Colon (tissue), 2 donors: Measurements from ENCODE around the gene REM1.
"Not testable (repeated sequence)": the region's sequence is repeated elsewhere in the genome, so short reads cannot be mapped to it uniquely, and the experiment has no call there.

ENCODE experiments used
- FAIRE-seq: peaks from 2 replicates; lab custom pipeline; 2012; peaks lifted over from hg19 to GRCh38; lab: Jason Lieb, UNC
- donor health status: control.
- donor health status: control.

The REM1 gene

GRCh38 chr20:31485450-31486339 is 10.6 kb downstream of the REM1 start:
- FAIRE-seq, result no peak

- no peak for FAIRE-seq
These were observed 13.0 kb downstream of the REM1 start for GRCh38 chr20:31488115-31488514.

DNA sequence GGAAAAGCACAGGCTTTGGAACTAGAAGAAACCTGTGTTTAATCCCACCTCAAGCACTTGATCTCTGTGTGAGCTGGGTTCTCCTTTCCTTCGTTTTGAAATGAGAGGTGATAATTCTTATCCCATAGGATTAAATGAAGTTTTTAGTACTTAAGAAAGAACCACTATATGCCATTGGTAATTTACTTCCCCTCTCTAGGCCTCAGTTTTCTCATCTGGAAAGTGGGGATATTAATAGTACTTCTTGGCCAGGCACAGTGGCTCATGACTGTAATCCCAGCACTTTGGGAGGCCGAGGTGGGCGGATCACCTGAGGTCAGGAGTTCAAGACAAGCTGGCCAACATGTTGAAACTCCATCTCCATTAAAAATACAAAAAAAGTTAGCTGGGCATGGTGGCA is 14.1 kb downstream of the REM1 start:
- no peak for FAIRE-seq

- FAIRE-seq, result no peak
These were observed 15.7 kb downstream of the REM1 start for GRCh38 chr20:31490752-31491151.

DNA sequence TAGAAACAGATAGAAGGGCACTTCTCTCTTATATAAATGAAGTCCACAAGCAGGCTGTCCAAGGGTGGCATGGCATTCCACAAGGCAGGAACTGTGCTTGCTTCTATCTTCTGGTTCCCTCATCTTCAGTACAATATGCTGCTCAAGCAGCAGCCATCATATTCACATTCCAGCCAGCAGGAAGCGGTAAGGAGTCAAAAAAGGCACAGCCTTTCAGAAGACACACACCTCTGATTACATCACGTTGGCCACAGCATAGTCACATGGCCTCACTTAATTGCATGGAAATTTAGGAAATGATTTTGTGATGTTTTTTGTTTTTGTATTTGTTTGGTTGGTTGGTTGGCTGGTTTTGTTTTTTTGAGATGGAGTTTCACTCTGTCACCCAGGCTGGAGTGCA is 19.0 kb downstream of the REM1 start:
- FAIRE-seq, result no peak

DNA sequence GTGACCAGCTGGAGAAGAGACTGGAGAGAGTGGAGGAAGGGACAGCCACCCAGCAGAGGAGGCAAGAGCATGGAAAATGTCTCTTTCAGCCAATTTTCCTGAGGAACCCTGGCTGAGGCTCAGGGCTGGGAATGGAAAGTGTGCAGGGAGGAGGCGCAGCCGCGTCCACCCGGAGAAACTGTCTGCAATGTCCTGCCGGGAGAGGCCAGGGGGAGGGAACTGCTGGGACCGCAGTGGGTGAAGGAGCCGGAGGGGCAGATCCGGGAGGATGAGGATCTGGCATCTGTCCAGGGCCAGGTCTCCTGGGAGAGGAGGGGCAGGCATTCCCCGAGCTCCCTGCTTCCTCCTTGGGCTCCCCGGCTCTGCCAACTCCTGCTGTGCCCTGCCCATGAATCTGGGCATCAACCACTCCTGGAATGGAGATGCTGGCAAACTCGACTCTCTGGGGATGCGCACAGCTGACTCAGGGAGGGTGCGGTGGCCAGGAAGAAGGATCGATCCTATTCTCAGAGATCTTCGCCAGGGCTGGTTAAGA is 21.7 kb downstream of the REM1 start:
- FAIRE-seq, result no peak

- FAIRE-seq, result no peak
These were observed 22.9 kb downstream of the REM1 start for GRCh38 chr20:31497838-31498540.

DNA sequence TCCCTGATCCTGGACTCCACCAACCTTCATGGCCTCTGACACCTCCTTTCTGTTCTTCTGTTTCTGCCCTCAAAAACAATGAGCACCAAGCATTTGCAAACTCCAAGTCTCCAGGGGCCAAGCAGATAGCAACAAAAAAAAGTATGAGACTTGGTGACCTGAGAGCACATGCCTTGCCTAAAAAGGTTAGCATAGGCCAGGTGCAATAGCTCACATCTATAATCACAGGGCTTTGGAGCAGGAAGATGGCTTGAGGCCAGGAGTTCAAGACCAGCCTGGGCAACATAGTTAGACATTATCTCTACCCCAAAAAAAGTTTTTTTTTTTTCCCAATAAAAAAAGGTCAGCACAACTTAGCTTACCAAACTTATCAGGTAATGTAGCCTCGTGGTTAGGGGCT is 25.4 kb downstream of the REM1 start:
- FAIRE-seq, result no peak

GRCh38 chr20:31502884-31503673 is 28.0 kb downstream of the REM1 start:
- FAIRE-seq, result not testable (repeated sequence)

GRCh38 chr20:31505903-31506302 is 30.8 kb downstream of the REM1 start:
- FAIRE-seq, result no peak

- FAIRE-seq, result no peak
These were observed 33.6 kb downstream of the REM1 start for GRCh38 chr20:31508517-31509244.

DNA sequence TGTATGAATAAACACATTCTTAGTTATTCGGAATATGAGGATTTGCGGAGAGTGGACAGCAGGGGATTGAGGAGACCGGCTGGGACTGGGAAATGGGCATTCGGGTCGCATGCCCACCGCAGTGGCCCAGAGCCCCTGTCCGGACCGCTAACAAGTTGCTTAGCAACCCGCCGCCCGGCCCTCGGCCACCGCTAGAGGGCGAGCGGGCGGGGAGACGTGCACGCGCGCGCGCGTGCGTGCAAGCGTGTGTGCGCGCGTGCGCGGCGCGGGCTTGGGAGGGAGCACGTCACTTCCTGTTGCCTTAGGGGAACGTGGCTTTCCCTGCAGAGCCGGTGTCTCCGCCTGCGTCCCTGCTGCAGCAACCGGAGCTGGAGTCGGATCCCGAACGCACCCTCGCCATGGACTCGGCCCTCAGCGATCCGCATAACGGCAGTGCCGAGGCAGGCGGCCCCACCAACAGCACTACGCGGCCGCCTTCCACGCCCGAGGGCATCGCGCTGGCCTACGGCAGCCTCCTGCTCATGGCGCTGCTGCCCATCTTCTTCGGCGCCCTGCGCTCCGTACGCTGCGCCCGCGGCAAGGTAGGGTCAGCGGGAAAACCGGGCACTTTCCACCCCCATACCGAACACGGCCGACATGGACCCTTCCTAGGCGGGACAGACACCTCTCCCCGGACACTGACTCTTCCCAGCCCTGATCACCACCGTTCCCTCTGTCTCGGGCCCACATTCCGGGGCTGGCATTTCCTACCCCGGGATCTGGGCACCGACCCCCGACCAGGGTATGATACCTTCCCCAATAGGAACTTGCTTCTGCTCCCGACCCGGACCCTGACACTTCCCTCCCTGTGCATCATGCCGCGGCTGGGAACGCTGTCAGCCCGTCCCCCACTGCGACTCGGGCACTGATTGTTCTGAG is 39.3 kb downstream of the REM1 start, which contains the start of gene HM13:
TSS of gene HM13 (plus strand) at position 289 of the 918 bp plus-strand sequence. CDS start at position 399, 110 bp downstream.
- FAIRE-seq, result no peak

DNA sequence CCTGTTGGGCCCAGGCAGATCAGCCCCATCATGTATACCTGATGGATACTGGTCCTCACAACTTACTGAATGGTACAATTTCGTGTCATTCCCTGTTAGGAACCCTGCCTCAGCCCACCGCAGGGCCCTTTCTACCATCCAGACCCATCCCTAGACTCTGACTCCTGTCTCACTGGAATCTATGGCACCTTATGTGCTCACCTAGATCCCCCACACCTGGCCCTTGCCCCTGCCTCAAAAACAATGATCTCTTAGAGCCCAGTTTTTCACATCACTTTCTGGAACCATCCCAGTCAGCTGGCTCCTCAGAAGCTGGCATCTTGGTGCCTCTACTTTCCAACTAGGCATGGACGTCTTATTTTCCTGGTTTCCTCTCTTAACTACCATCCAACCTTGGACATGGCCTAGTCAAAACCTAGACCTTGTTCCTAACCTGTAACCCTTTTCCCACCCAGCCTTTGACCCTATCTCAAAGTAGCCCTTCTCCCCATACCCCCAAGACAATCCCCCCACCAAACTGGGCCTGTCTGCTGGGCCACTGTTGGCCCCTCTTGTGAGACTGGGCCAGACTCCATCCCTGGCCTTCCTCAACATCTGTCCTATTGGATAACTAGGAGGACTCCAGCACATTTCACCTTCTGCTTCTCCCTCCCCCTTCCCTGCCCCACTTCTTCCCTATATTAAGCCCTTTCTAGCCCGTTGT is 40.1 kb downstream of the REM1 start:
- no peak for FAIRE-seq

DNA sequence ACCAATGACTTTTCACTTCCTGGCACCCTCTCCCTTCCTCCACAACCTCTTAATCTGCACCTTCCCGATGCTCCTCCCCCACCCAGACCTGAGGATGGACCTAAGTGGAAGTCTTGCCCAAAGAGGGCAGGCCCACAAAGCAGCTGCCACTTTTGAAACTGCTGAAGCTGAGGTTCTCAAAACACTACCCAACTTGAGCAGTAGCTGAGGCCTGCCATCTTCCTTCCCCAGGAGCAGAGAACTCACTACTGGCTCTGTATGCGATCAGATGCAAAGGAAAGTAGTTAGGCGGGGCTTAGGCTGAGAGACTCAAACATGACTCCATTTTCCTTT is 40.7 kb downstream of the REM1 start:
- no peak for FAIRE-seq

GRCh38 chr20:31516166-31516565 is 41.1 kb downstream of the REM1 start:
- FAIRE-seq, result no peak

- FAIRE-seq, result no peak
These were observed 41.6 kb downstream of the REM1 start for GRCh38 chr20:31516651-31517050.

GRCh38 chr20:31517373-31517772 is 42.3 kb downstream of the REM1 start:
- FAIRE-seq, result no peak

DNA sequence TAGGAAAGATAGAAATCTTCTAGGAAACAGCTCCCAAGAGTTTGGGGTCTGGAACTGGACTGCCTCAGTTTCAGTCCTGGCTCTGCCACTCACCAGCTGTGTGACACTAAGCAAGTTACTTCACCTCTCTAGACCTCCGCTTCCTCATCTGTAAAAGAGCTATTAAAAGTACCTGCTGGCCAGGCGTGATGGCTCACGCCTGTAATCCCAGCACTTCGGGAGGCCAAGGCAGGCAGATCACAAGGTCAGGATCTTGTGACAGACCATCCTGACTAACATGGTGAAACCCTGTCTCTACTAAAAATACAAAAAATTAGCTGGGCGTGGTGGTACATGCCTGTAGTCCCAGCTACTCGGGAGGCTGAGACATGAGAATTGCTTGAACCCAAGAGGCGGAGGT is 46.2 kb downstream of the REM1 start:
- FAIRE-seq, result not testable (repeated sequence)

DNA sequence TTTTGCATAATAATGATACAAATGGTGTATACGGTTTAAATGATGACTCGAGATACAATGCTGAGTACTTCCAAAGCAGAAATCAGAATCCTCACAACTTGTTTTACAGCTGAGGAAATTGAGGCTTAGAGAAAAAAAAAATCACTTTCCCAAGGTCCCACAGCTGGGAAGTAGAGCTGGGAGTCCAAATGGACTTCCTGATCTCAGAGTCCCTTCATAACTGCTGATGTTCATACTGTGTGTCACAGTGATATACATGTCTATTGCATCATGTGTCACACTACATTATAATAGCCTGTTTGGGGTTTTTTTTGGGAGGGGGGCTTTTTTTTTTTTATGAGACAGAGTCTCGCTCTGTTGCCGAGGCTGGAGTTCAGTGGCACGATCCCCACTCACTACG is 47.6 kb downstream of the REM1 start:
- no peak for FAIRE-seq
